PC-3 (cell line): Measurements from ENCODE around the gene KANSL2.

Source experiments
- CTCF ChIP-seq: fragments of 300-600 bp; sonication (generic); conservative IDR thresholded peaks from 2 replicates; pipeline ENCODE4 v1.5.1; 2017; ENCODE audit warnings: antibody characterized with exemption, low read depth, mild to moderate bottlenecking, low read length
- EZH2phosphoT487 ChIP-seq: fragments of 300-600 bp; sonication (generic); IDR thresholded peaks from 2 replicates; pipeline ENCODE4 v1.6.1; 2018; ENCODE audit warnings: mild to moderate bottlenecking, antibody characterized with exemption, low read length, borderline replicate concordance

GRCh38 chr12:48690990-48691389 lies 9.0 kb upstream of the KANSL2 start:
- TF ChIP-seq CTCF (no peak), EZH2phosphoT487 (no peak)
